Natural killer cell treated with Interleukin-12 subunit alpha and Interleukin-12 subunit beta and Interleukin-15 and Interleukin-18, amount 100 ng/mL, for 72 hours (primary cell): ENCODE results near the gene ADGRB2. TPM values are rescaled to one million over a fixed set of nuclear protein-coding genes. Genes with fewer than 3 reads are reported as not detected.
A peak's percentile ranks its signal among the peaks of the same experiment; 100 is the strongest.

Experiments used
- ATAC-seq, 2 donors: fragments of 150-1000 bp; cut with Tn5 transposase in 1 of 2; sonication (Bioruptor Pico), chemical (Tn5 transposase) in 1 of 2; 2 replicates each; pipeline ENCODE4 v1.10.0; 2021
- DNase-seq: peaks from one replicate; pipeline ENCODE4 v3.0.0; 2022; ENCODE audit warnings: low spot score
- H3K27ac Mint-ChIP-seq, 2 donors: 1 replicate in 1 of 2; 2 replicates in 1 of 2; pipeline ENCODE4 v1.8.0; 2022; ENCODE audit warnings: mixed read lengths in 2 of 2, mild to moderate bottlenecking in 1 of 2, moderate library complexity in 1 of 2
- H3K27me3 Mint-ChIP-seq, 2 donors: 1 replicate in 1 of 2; 2 replicates in 1 of 2; pipeline ENCODE4 v1.8.0; 2022; ENCODE audit warnings: mixed read lengths in 2 of 2
- H3K36me3 Mint-ChIP-seq: one replicate; pipeline ENCODE4 v1.8.0; 2022; ENCODE audit warnings: mixed read lengths
- H3K4me1 Mint-ChIP-seq, 2 donors: 1 replicate in 1 of 2; 2 replicates in 1 of 2; pipeline ENCODE4 v1.8.0; 2022; ENCODE audit warnings: low read depth in 2 of 2, mixed read lengths in 2 of 2, mild to moderate bottlenecking in 1 of 2
- H3K4me3 Mint-ChIP-seq: one replicate; pipeline ENCODE4 v1.8.0; 2022; ENCODE audit warnings: mixed read lengths
- H3K9me3 Mint-ChIP-seq: 2 replicates; pipeline ENCODE4 v1.8.0; 2022; ENCODE audit warnings: mixed read lengths
- total RNA-seq, 2 donors: library from RNA; stranded (reverse); gene quantifications; one replicate each; pipeline ENCODE4 v1.2.3, GENCODE V29; 2022

The ADGRB2 gene
- total RNA-seq, 2 donors from 2014 or later: 1.2 TPM; not detected in 1

DNA sequence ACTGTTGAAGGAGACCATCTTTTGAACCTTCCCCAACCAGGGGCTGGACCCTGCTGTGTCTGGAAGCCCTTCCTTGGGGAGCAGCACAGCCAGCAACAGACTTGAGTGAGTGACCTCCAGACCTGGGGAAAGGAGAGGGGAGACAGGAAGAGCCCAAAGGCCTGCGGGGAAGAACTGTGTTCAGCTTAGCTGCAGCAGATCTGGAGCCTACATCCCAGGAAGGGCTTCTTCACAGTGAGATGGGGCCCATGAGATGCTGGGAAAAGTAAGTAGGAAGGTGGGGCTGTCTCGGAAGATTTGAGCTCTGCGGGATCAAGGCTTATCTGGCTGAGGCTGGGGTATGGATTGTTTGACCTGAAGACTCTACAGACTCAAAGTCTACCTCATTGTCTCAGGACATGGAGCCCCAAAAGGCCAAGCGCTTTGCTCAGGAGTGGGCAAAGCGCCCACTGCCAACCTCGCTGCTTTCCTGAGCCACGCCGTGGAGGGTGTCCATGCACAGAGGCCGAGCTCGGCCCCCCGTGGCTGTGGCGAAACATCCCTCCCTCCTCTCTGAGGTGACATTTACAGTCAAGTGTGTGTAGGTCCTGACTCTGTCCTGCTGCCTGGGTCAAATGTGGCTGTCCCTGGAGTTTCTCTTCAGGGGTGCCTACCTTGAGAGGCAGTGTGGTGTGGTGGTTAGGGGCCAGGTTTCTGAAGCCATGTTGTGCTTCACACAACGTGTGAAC lies 27.2 kb upstream of the ADGRB2 start:
- H3K4me1 Mint-ChIP-seq: peaks cover 9 to 12% of the 10 kb centered on the region in 2 donors
- no peak overlapping the region for H3K27ac Mint-ChIP-seq
- DNase-seq (peak; percentile 35), ATAC-seq (no peak)
- no peaks in the 10 kb centered on the region for H3K27me3 Mint-ChIP-seq
- no peak overlapping the region for H3K4me3 Mint-ChIP-seq
- no peaks in the 10 kb centered on the region for H3K9me3 Mint-ChIP-seq
- no peaks in the 10 kb centered on the region for H3K36me3 Mint-ChIP-seq

GRCh38 chr1:31790641-31791091 lies 26.5 kb upstream of the ADGRB2 start:
- Mint-ChIP-seq H3K4me1 (peaks cover 9 to 12% of the 10 kb centered on the region in 2 donors), H3K36me3 (no peaks in the 10 kb centered on the region), H3K4me3 (no peak overlapping the region), H3K27ac (no peak overlapping the region), H3K27me3 (no peaks in the 10 kb centered on the region), H3K9me3 (no peaks in the 10 kb centered on the region)
- ATAC-seq (no peak), DNase-seq (peak; percentile 56)

DNA sequence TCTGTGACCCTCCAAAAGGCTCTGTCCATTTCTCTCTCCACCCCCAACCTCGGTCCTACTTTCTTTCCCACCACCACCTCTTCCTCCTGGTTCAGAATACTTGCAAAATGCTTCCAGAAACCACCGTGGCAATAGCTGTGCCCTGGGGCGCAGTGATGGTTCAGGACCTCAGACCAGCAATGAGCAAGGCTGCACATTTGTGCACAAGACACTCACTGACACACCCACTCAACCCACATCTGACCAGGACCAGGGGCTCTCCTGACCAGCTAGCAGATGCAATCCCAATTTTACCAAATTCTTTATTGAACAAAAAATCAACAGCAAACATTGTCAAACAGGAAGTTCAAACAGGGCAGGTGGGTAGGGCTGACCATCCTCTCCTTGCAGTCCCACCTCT lies 26.0 kb upstream of the ADGRB2 start:
- H3K36me3 Mint-ChIP-seq: no peaks in the 10 kb centered on the region
- peaks cover 9 to 12% of the 10 kb centered on the region in 2 donors for H3K4me1 Mint-ChIP-seq
- no peak overlapping the region for H3K27ac Mint-ChIP-seq
- H3K9me3 Mint-ChIP-seq: no peaks in the 10 kb centered on the region
- ATAC-seq (no peak), DNase-seq (peak; percentile 15)
- no peaks in the 10 kb centered on the region for H3K27me3 Mint-ChIP-seq
- peak overlapping the region; percentile 89 for H3K4me3 Mint-ChIP-seq

DNA sequence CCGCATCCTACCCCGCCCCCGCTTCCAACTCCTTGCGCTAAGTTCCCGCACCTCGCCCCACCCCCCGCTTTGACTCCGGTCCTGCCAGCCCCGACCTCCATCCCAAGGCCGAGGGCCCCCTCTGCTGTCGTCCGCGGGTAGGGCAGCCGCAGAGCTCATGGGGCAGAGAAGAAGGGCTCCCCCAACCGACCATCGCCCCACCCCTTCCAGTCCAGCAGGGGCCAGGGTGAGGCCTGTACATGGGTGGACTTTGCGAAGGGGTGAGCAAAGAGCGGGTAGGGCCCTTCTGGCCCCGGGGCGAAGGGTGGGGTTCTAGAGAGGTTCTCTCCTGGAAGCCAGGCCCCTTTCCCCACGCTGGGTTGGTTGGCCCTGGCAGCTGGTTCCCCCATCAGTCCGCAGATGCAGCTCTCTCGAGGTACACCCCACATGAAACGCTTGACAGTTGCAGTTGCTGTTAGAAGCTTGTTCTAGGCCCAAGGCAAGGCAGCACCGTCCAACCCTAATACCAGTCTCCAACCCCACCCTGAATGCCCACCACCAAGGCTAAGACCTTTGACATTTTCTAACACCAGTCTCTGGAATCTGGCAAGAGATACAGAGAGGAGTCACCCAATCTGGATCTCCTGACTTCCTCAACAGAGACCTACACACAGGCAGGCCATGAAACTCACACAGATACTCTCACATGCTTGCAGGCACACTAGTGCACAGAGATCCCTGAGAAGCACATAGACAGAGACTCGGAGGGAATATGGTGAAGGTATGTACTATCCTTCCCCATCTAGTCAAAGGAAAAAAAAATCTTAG lies 25.3 kb upstream of the ADGRB2 start:
- peaks cover 9 to 12% of the 10 kb centered on the region in 2 donors for H3K4me1 Mint-ChIP-seq
- no peaks in the 10 kb centered on the region for H3K27me3 Mint-ChIP-seq
- DNase-seq (peak; percentile 94), ATAC-seq (peak; percentile 87 to 89)
- H3K4me3 Mint-ChIP-seq: peak overlapping the region; percentile 89
- H3K9me3 Mint-ChIP-seq: no peaks in the 10 kb centered on the region
- no peak overlapping the region for H3K27ac Mint-ChIP-seq
- H3K36me3 Mint-ChIP-seq: no peaks in the 10 kb centered on the region

GRCh38 chr1:31788825-31789256 lies 24.7 kb upstream of the ADGRB2 start:
- Mint-ChIP-seq H3K9me3 (no peaks in the 10 kb centered on the region), H3K36me3 (no peaks in the 10 kb centered on the region), H3K4me1 (peaks cover 9 to 12% of the 10 kb centered on the region in 2 donors), H3K4me3 (peak overlapping the region; percentile 89), H3K27ac (peak overlapping the region; percentile 91 to 92), H3K27me3 (no peaks in the 10 kb centered on the region)
- ATAC-seq: peak; percentile 54 to 65
- no peak for DNase-seq

GRCh38 chr1:31788138-31788824 lies 24.1 kb upstream of the ADGRB2 start:
- Mint-ChIP-seq H3K4me3 (peak overlapping the region; percentile 89), H3K36me3 (no peaks in the 10 kb centered on the region), H3K27ac (peak overlapping the region; percentile 91 to 92), H3K9me3 (no peaks in the 10 kb centered on the region), H3K4me1 (peaks cover 9 to 12% of the 10 kb centered on the region in 2 donors), H3K27me3 (no peaks in the 10 kb centered on the region)
- ATAC-seq (peak; percentile 86 to 91), DNase-seq (peak; percentile 94)

- no peaks in the 10 kb centered on the region for H3K27me3 Mint-ChIP-seq
- DNase-seq (no peak), ATAC-seq (no peak)
- no peaks in the 10 kb centered on the region for H3K9me3 Mint-ChIP-seq
- no peaks in the 10 kb centered on the region for H3K36me3 Mint-ChIP-seq
- peak overlapping the region; percentile 91 to 92 for H3K27ac Mint-ChIP-seq
- H3K4me1 Mint-ChIP-seq: peaks cover 9 to 12% of the 10 kb centered on the region in 2 donors
- peak overlapping the region; percentile 89 for H3K4me3 Mint-ChIP-seq
Measured at GRCh38 chr1:31787786-31788137, 23.6 kb upstream of the ADGRB2 start.

DNA sequence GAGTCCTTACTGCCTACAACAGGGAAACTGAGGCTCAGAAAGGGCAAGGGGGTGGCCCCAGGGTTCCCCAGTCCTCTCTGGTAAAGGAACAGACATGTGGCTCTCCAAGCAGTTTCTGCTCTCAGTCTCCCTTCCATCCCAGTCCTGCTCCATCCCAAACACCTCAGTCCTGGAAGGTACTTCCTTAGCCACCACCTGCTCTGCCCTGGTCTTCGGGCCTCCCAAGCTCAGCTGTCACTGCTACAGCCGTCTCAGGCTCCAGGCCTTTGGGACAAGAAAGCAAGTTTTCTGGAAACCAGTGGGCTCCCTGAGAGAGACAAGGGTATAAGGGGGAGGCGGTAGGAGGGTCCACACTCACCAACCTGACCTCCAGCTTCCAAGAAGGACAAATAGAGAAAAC lies 23.1 kb upstream of the ADGRB2 start:
- H3K36me3 Mint-ChIP-seq: no peaks in the 10 kb centered on the region
- ATAC-seq: no peak

DNA sequence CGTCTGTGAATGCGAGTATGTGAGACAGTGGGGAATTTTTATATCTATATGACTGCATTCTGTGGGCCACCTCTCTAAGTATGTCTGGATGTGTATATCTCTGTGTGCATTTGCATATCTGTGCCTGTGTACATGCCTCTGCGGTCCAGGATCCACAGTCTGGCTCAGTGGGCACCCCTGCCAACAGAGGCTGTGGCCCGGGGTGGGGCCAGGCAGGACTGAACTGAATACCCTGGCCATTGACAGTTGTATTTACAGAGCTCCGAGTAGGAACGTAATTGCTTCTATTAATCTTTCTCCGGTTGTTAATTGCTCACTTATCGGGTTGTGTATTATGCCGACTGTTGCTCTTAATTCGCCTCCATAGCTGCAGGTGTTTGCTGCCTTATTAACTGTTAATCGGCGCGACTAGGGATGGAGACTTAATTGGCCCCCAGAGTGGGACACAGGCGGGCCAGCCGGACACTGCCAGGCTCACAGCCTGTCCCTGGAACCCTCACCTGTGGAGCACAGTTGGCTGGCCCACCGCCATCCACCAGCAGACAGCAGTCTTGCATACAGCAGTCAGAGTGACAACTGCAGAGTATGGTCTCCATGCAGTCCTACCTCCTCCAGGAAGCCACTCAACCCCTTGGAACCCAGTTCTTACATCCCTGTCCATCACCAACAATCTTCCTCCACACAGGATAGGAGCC lies 22.4 kb upstream of the ADGRB2 start:
- no peaks in the 10 kb centered on the region for H3K27me3 Mint-ChIP-seq
- ATAC-seq (no peak), DNase-seq (peak; percentile 38)
- H3K36me3 Mint-ChIP-seq: no peaks in the 10 kb centered on the region
- H3K27ac Mint-ChIP-seq: no peak overlapping the region
- peaks cover 9 to 12% of the 10 kb centered on the region in 2 donors for H3K4me1 Mint-ChIP-seq
- H3K9me3 Mint-ChIP-seq: no peaks in the 10 kb centered on the region
- H3K4me3 Mint-ChIP-seq: no peak overlapping the region

More for the DNA sequence above, 23.1 kb upstream of the ADGRB2 start:
- no peaks in the 10 kb centered on the region for H3K9me3 Mint-ChIP-seq
- H3K27me3 Mint-ChIP-seq: no peaks in the 10 kb centered on the region
- peak overlapping the region; percentile 89 for H3K4me3 Mint-ChIP-seq
- DNase-seq: no peak
- H3K27ac Mint-ChIP-seq: peak overlapping the region; percentile 91 to 92
- H3K4me1 Mint-ChIP-seq: peaks cover 9 to 12% of the 10 kb centered on the region in 2 donors

DNA sequence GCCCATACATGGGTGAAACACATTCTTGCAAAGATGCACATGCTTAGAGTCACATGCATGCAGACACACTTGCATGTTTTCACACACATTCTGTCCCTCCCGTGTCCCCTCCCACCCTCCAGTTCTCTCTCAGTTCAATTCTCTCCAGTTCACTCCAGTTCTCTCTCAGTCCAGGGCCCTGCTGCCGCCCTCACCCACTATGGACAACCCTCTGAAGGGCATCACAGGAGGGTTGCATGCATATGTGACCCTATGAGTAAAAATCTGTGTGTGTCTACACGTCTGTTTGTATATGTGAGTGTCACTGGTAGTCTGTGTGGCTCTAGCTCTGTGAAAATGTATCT lies 21.8 kb upstream of the ADGRB2 start:
- DNase-seq: no peak
- Mint-ChIP-seq H3K4me3 (no peak overlapping the region), H3K27me3 (no peaks in the 10 kb centered on the region), H3K9me3 (no peaks in the 10 kb centered on the region), H3K36me3 (no peaks in the 10 kb centered on the region), H3K4me1 (peaks cover 9 to 12% of the 10 kb centered on the region in 2 donors), H3K27ac (no peak overlapping the region)
- ATAC-seq: no peak

GRCh38 chr1:31785020-31785946 lies 21.1 kb upstream of the ADGRB2 start:
- no peaks in the 10 kb centered on the region for H3K9me3 Mint-ChIP-seq
- H3K4me3 Mint-ChIP-seq: no peak overlapping the region
- no peaks in the 10 kb centered on the region for H3K27me3 Mint-ChIP-seq
- peak; percentile 45 for DNase-seq
- no peak for ATAC-seq
- H3K27ac Mint-ChIP-seq: no peak overlapping the region
- peaks cover 9 to 12% of the 10 kb centered on the region in 2 donors for H3K4me1 Mint-ChIP-seq
- H3K36me3 Mint-ChIP-seq: no peaks in the 10 kb centered on the region

GRCh38 chr1:31784356-31785019 lies 20.3 kb upstream of the ADGRB2 start:
- Mint-ChIP-seq H3K27ac (no peak overlapping the region), H3K36me3 (no peaks in the 10 kb centered on the region), H3K9me3 (no peaks in the 10 kb centered on the region), H3K4me1 (peaks cover 9% of the 10 kb centered on the region in 2 donors), H3K27me3 (no peaks in the 10 kb centered on the region), H3K4me3 (no peak overlapping the region)
- ATAC-seq (no peak), DNase-seq (peak; percentile 25)
